Measurements from ENCODE around the gene TMEM150B.

- TF ChIP-seq CBX3 (IDR thresholded peaks at IDR 0.05; ENCODE audit: borderline replicate concordance in 1 of 2, low read length in 2 of 2) (no peak), POLR2A (conservative IDR thresholded peaks at IDR 0.05) (no peak), MNT (conservative IDR thresholded peaks at IDR 0.05) (no peak), CEBPB (tag; IDR thresholded peaks at IDR 0.05) (no peak), TGIF2 (CRISPR knock-in tag; IDR thresholded peaks at IDR 0.05) (no peak), PREB (CRISPR knock-in tag; IDR thresholded peaks at IDR 0.05) (no peak), ELF4 (CRISPR knock-in tag; IDR thresholded peaks at IDR 0.05) (no peak), LEF1 (IDR thresholded peaks at IDR 0.05) (no peak), FIP1L1 (IDR thresholded peaks at IDR 0.05; ENCODE audit: low read depth, low read length, poor library complexity, severe bottlenecking) (no peak), AFF1 (IDR thresholded peaks at IDR 0.05; ENCODE audit: low read depth in 1 of 2, partially characterized antibody in 2 of 2) (no peak), SP1 (CRISPR knock-in tag; IDR thresholded peaks at IDR 0.05) (no peak), ELF2 (CRISPR knock-in tag; IDR thresholded peaks at IDR 0.05) (no peak)
These were observed 22.8 kb downstream of the TMEM150B start for GRCh38 chr19:55302318-55302703.

Data from K562 (cell line).